Skeletal muscle cell (primary cell): Measurements from ENCODE around the gene PITPNC1.

Experiments
- DNase-seq: peaks from one replicate; pipeline ENCODE4 v3.0.0-alpha.2; 2010; ENCODE audit warnings: low read depth
- H3K4me3 ChIP-seq: 2 replicates; pipeline ENCODE4 v1.5.1; 2011; ENCODE audit warnings: low read depth, mild to moderate bottlenecking, control low read depth, low read length, moderate library complexity

Gene PITPNC1

DNA sequence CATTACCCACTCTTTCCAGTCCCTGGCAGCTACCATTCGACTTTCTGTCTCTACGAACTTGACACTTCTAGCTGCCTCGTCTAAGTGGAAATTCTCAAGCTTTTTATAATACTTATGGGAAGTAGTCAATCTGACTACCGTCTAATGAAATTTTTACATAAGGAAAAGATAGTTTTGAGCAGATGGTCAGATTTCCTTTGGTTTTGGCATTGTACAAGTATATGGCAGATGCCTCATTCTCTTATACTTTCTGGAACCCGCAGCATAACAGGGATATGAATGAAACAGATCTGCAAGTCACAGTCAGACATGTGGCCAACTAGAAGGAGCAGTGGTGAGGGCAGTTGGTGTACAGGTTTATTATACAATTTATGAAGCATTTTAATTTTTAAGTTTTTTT, 146.0 kb downstream of the PITPNC1 start:
- no peak overlapping the region for H3K4me3 ChIP-seq
- DNase-seq = no peak

DNA sequence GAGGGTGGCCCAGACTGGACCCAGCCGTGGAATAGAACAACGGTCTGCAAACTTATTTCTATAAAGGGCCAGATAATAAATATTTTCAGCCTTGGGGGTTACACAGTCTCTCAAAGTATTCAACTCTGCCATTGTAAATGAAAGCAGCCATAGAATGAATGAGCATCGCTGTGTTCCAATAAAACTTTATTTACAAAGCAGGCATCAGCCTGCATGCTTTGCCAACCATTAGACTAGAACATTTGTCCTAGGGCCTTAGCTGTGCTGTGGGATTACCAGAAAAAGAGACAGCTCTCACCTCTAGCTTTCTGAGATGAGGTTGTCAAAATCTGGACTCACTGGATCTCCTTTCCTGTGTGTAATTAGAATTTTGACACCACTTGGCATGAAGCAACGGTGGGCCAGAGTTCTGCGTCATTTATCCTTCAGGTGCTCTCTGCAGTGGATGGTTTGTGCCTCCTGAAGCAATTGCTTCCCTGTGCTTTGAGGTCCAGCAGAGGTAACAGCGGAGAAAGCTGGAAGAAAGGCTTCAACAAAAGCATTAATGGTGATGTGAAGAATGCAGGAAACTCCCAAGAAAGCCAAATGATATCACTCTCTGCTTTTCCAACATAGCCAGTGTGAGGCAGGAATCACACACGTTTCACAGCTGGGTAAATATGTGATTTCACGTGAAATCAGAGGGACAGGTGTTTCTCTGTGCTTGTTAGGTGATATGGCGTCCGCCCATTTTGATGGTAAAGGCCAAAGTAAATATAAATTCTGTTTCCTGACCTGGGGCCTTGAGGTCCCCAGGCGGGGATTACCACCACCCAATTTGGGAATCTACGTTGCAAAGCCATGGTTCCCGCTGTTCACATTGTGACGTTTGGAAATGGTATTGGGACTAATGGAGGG, 148.4 kb downstream of the PITPNC1 start:
- H3K4me3 ChIP-seq = no peak overlapping the region
- no peak for DNase-seq

DNA sequence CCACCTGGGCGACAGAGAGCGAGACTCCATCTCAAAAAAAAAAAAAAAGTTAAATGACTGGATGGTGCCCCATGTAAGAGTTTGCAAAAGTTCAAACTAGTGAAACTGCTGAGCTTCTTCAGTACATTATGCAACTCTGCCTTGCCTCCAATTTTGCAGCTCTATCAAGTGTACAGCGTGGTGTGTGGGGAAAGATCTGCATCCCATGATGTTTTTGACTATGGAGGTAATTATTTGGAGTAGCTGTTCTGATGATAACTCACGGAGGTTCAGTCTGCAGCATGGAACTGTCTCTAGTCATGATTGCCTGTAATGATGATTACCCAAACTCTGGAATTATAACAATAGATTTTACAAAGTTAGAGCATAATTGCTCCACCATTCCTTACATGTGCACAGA, 149.6 kb downstream of the PITPNC1 start:
- DNase-seq = no peak
- no peak overlapping the region for H3K4me3 ChIP-seq

DNA sequence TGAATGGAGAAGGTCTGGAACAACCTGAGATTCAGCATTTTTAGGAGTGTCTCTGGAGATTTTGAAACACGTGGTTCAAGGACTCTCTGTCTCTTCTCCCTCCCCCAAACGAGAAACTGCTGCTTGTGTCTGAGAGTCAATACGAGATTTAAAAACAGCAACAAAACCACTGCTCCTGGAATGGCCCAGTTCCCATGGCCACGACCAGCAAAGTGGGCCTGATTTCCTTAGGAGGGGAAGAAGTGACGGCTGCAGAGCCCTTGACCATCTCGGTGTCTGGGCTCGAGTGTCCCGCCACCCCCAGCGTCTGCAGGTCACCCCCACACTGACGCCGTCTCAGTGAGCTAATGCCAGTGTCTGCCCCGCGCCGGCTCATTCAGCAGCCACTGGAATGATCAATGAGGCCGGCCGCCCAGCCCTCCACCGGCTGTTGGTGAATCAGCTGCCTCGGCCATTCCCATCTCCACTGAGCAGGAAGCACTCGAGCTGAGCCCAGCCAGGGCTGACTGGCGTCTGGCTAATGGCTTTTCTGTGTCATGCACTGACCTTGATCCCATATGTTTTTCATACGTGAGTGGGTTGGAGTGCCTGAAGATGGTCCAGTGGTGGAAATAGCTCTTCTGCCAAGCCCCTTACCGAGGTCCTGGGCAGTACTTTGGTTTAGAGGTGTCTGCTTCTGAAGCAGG, 151.8 kb downstream of the PITPNC1 start:
- peak overlapping the region; percentile 42 for H3K4me3 ChIP-seq
- DNase-seq = peak; percentile 69

DNA sequence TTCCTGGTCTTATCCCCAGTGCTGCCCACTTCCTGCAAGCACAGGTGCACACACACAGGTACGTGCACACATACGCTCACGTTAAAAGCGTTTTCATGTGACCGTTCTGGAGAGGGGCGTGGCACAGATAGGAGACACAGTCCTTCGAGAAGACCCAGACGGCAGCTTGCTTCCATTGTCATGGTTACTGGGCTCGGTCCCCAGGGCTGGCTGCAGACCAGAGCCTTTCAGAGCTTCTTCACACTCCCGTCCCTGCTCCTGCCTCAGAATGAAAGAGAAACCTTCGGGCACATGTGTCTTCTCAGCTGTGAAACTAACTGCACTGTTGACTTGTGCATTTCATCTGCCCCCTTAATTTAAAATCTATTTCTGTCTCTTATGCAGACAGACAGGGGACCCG, 154.2 kb downstream of the PITPNC1 start:
- DNase-seq = no peak
- no peak overlapping the region for H3K4me3 ChIP-seq

DNA sequence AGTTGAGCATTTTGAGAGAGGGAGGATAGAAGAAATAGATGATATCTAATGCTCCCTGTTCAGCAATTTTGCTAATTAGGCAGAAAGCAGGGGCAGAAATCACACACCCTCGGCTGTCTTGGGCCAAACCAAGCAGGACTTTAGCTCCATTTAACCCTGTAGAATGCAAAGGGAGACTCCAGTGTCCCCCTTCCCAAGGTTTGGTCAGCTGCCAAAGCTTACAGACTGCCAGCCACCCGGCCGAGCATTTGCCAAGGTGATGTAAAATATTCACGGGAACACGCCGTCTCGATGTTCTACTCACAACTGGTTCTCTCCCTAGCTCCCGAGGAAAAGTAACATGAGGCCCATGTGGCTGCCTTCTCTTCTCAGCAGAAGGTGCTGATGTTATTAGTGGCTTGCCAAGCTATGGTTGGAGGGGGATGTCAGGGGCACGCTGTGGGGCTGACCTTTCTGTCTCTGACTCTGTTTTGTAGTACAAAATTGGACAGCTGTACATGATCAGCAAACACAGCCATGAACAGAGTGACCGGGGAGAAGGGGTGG, 155.3 kb downstream of the PITPNC1 start:
- H3K4me3 ChIP-seq = no peak overlapping the region
- DNase-seq = no peak

DNA sequence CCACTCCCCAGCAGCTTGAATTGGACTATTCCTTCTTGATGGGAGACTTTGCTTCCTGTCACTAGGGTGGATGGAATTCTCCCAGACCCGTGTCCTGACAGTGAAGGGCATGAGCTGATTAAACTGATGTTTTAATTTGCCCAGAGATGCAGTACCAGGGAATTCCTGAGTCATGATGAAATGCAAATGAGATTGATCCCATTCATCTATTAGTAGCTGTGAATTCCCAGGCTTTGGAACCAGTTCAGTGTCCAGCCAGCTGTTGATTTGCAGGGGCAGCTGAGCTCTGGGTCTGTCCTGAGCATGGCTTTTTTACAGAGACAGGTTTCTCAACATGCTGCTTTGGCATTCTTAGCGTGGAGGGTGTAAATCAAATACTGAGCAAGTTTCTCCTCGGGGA, 157.9 kb downstream of the PITPNC1 start:
- DNase-seq = no peak
- H3K4me3 ChIP-seq = no peak overlapping the region

DNA sequence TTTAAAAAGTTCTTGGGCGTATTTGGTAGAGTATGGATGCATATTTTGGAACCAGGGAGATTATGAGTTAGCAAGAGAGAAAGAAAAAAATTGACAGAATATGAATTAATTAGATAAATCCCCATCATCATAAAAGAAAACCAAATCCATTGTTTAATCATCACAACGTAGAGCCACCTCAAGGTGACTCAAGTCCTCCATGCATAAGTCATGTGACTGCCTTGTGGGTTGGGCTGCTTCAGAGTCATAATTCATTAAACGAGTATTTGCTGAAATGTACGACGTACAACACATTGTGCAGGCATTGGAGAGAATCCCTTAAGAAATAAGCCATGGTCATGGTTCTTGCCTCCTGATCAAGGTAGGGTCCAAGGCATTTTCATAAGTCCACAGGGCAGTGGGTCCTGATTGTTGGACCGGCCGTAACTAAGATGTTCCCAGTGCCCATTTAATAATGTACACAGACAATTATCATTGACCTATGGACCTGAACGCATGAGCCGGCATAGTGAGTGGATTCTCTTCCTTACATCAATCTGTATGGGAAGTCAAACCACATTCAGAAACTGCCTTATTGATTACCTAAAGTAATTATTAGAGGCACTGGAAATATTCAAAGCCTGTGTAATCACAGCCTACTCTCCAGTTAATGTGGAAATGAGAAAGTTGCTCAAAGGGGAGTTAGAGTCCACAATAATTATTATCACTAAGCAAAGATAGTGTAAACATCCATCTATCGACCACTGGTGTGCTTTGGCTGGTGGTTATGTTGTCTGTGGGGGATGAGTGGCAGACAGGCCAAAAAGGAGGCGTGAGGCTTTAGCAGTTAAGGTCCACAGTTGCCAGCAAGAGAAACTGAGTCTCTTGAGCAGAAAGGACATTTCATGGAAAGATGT, 165.4 kb downstream of the PITPNC1 start:
- H3K4me3 ChIP-seq = no peak overlapping the region
- no peak for DNase-seq

DNA sequence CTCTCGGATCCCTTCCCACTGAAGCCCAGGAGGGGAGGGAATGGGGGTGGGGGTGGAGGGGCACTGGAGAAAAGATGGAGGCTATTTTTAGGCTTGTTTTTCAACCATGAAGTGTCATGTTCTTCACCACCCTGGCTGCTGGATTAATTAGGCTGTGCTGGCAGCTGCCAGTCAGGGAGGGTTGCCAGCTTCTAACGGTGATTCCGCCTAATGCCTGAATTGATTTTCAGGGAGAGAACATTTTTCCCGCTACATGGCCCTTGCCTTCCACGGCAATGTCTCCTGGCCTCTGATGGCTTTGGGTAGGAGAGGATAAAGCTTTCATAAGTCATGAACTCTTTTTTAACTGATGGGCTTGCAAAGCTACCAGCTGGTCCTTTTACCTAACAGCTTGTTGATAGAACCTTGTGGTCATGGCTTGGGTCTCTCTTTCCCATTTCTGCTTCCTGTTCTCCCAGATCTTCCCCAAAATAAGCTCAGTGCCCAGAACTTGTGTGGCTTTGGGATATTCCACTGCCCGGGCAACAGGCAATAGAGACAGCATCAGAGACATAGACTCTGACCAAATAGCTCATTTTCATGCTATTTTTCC, 167.4 kb downstream of the PITPNC1 start:
- H3K4me3 ChIP-seq = no peak overlapping the region
- no peak for DNase-seq

DNA sequence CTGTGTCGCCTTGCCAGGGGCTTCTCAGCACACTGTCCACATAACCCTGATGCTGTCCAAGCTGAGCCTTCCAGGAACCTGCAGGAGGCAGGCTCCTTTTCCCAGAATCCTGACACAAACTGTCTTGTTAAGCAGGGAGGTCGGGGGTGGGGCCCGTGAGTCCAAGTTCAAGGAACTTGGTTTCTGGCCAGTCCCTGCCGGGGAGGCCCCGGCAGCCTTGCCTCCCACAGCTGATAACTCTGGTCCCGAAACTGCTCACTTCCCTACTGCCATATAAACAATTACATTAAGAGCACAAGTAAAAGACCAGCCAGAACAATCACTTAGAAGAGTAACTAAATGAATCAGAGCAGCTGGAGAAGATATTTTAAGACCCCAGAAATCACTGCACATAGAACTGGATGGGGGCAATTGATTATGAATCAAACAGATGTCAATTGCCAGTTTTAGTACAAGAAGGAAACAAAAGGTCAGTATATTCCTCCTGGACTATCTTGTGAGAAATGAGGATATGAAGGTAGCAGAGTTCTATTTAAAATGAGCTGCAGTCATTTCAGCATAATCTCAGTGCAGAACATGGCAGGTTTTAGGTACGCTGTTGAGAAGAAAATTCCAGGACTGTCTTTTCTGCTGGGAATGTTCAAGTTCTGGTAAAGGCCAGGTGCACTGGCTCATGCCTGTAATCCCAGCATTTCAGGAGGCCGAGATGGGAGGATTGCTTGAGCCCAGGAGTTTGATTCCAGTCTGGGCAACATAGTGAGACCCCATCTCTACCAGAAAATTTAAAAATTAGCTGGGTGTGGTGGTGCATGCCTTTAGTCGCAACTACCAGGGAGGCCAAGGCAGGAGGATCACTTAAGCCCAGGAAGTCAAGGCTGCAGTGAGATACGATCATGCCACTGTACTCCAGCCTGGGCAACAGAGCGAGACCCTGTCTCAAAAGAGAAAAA, 169.8 kb downstream of the PITPNC1 start:
- DNase-seq = no peak
- no peak overlapping the region for H3K4me3 ChIP-seq

DNA sequence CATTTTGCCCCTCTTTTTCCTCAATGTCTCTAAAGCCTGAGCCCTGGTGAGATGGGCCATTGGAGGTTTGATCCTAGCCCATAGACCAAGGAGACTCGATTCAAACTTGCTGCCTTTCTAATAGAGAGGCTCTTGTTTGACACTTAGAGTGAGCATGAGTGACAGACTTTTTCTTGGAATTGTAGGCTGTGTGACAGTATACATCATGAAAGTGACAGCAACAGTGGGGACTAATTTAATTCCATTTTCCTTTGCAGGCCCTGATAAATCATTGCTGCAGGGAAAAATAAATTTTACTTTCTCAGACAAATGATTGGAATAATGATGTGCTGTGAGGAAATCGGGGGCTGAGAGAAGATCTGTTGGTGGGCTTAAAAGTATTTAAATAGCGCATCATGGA, 171.6 kb downstream of the PITPNC1 start:
- no peak for DNase-seq
- no peak overlapping the region for H3K4me3 ChIP-seq

DNA sequence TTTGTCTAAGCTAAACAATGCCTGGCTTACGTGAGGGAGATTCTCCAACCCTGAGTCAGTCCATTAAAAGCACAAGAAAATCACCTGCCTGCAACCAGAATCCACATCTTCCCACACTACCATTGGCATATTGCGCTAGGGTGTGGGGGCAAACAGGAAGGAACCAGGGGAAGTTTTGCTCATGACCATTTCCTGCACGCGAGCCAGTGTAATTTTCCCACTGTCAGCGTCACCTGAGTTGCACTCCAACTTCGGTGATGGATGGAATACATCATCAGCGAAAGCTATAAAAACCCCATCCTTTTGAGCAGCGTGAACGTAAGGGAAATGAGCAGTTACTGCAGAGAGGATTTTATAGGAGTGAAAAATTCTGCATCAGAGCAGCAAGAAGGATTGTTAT, 172.7 kb downstream of the PITPNC1 start:
- no peak for DNase-seq

DNA sequence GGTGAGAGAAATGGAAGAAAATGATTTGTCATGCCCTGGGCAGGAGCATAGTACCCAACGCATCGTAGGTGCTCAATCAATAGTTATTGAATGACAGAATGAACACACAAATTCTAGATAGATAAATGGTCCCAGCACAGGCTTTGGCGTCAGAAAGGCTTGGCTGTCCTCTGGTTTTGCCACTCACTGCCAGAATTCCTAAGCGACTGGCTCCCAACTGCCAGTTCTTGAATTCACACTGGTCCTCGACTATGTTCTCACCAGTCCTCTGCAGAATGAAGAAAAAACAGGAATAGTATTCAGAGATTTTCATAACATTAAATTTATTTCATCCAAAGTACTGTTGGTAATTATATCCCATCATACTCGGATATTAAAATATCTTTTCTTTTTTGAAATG, 177.6 kb downstream of the PITPNC1 start:
- no peak overlapping the region for H3K4me3 ChIP-seq
- DNase-seq = no peak

More for the DNA sequence above, 172.7 kb downstream of the PITPNC1 start:
- H3K4me3 ChIP-seq = no peak overlapping the region

DNA sequence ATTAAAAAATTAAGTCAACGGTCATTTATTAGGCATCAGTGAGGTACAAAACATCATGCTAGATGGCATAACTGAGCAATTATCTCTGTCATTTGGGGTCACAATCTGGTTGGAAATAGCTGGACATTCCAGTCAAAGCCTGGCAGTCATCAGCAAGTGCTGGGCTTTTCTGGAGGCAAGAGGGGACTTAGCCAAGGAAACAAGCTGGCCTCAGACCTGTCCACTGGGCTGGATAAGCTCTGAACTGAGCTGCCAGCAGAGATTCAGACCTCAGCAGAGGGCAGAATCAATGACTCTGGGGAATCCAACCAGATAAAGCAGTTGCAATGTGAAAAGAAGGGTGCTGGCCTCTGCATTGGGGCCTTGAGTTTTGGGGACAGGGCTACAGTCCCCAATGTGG, 178.8 kb downstream of the PITPNC1 start:
- no peak for DNase-seq
- H3K4me3 ChIP-seq = no peak overlapping the region

DNA sequence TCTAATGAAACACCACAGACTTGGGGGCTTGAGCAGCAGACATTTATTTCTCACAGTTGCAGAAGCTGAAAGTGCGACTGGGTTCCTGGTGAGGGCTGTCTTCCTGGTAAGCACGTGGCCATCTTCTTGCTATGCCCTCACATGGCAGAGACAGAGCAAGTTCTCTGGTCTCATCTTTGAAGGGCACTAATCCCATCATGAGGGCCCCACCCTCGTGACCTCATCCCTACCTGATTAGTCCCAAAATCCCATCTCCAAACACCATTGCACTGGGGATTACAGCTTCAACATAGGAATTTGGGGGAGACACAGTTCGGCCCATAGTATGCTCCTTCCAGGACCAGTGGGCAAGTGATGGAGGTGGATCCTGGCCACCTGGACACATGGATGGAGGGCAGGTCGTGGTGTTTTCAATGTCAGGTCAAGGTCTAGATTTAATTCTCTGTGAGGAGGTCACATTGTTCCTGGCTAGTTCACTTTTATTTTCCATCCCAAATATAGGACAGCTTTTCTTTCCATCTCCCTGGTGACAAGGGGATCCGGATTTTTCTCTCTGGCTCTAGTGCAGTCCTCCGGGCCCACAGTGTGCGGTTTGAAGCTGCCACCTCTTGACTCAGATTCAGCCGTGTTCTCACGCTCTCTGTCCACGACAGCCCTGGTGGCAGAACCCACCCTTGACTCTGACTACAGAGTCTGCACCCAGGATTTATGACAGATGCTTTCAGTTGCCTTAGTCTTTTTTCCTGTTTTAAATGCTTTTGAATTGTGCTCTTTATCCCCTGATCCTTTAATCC, 180.2 kb downstream of the PITPNC1 start:
- no peak for DNase-seq

DNA sequence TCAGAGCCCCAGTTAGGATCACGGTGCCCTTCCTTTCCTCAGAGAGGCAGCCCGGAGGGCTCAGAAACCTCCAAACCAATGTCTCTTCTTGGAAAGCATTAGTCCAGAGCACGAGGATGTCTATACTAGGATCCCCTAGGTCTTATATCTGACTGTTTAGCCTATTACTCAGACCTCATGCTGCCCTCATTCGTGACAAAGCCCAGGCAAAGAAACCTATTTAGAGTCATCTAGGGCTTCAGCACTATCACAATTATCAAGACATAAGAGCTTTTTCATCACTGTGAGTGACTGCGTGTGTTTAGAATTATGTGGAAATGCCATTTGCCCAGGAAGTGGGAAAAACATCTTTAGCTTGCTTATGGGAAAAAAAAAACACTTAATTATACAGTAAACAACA, 180.8 kb downstream of the PITPNC1 start:
- H3K4me3 ChIP-seq = no peak overlapping the region

More for the DNA sequence above, 180.2 kb downstream of the PITPNC1 start:
- no peak overlapping the region for H3K4me3 ChIP-seq

DNA sequence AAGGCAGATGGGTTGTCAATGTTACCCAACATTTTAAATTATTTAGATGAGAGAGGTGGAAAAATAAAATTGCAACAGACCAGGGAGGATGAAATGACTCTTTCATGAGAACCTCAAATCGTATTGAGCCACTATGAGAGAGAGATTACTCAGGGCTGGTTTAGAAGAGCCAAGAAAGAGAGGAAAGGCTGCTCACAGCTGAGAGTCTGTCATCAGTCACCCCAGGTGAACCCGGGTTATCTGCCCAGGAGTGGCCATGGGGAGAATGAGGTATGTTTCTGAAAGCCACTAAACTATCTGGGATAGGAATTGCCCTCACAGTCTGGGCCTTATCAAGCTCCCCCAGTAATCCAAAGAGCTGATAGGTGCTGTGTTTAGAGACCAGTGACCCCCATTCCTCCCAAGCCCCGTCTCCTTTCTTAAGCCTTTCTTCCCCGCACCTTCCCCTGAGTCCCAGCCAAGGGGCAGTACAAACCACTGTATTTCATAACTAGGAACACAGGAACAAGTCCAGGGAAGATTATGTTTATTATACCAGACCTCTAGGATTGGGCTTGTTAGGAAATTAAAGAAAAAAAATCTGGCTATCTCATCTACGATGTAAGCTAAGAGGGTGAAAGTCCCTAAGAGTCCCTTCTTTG, 181.8 kb downstream of the PITPNC1 start:
- no peak overlapping the region for H3K4me3 ChIP-seq
- DNase-seq = no peak

More for the DNA sequence above, 180.8 kb downstream of the PITPNC1 start:
- no peak for DNase-seq
